Osteoblast (primary cell): ENCODE data around the gene OR51V1. TPM values are rescaled to one million over a fixed set of nuclear protein-coding genes. Genes with fewer than 3 reads are reported as not detected.

Source experiments
- total RNA-seq: library from RNA; depleted of rRNA; stranded (reverse); fragments of >200 nt; gene quantifications from 2 replicates; pipeline ENCODE4 v1.2.3, GENCODE V29; 2012

OR51V1 gene
- total RNA-seq, 1 donor = not detected

Other genes starting within 250 kb of the OR51V1 start
- not detected in 2 replicates for gene OR51A2, start 245.0 kb downstream of the OR51V1 start, total RNA-seq
- gene OR51L1, start 205.8 kb downstream of the OR51V1 start, total RNA-seq = not detected in 2 replicates
- gene OR52J3, start 154.2 kb downstream of the OR51V1 start, total RNA-seq = not detected in 2 replicates
- gene OR52E2, start 141.1 kb downstream of the OR51V1 start, total RNA-seq = not detected in 2 replicates
- not detected in 2 replicates for gene OR52E1, start 131.1 kb downstream of the OR51V1 start, total RNA-seq
- gene OR52A5, start 62.3 kb downstream of the OR51V1 start, total RNA-seq = not detected in 2 replicates
- gene OR52A1, start 45.9 kb downstream of the OR51V1 start, total RNA-seq = not detected in 2 replicates
- not detected in 2 replicates for gene HBB, start 26.4 kb upstream of the OR51V1 start, total RNA-seq
- not detected in 2 replicates for gene HBD, start 33.8 kb upstream of the OR51V1 start, total RNA-seq
- gene HBG1, start 49.2 kb upstream of the OR51V1 start, total RNA-seq = not detected in 2 replicates
- gene HBG2, start 54.1 kb upstream of the OR51V1 start, total RNA-seq = not detected in 2 replicates
- gene HBE1, start 69.3 kb upstream of the OR51V1 start, total RNA-seq = not detected in 2 replicates
- gene OR51B4, start 101.3 kb upstream of the OR51V1 start, total RNA-seq = not detected in 2 replicates
- gene OR51B2, start 123.6 kb upstream of the OR51V1 start, total RNA-seq = not detected in 2 replicates
- gene OR51B5, start 142.8 kb upstream of the OR51V1 start, total RNA-seq = not detected in 2 replicates
- not detected in 2 replicates for gene OR51B6, start 150.8 kb upstream of the OR51V1 start, total RNA-seq
- not detected in 2 replicates for gene OR51M1, start 183.1 kb upstream of the OR51V1 start, total RNA-seq
- gene OR51Q1, start 221.4 kb upstream of the OR51V1 start, total RNA-seq = not detected in 2 replicates
- gene OR51I1, start 240.8 kb upstream of the OR51V1 start, total RNA-seq = under 0.01 TPM in 1 of 2 replicates, not detected in the other
- not detected in 2 replicates for gene OR51I2, start 248.6 kb upstream of the OR51V1 start, total RNA-seq